ENCODE results near the gene AQP1.

Gene AQP1

GRCh38 chr7:30920021-30920583, 8.4 kb downstream of the AQP1 start:
- no peak for DNase-seq

- DNase-seq: no peak
Observed at GRCh38 chr7:30920584-30921539, 9.2 kb downstream of the AQP1 start.

- no peak for DNase-seq
Observed at GRCh38 chr7:30921540-30922401, 10.1 kb downstream of the AQP1 start.

GRCh38 chr7:30922596-30922995, 10.9 kb downstream of the AQP1 start:
- no peak for DNase-seq

- no peak for DNase-seq
Observed at GRCh38 chr7:30923009-30923773, 11.5 kb downstream of the AQP1 start.

- DNase-seq: no peak
Observed at GRCh38 chr7:30923774-30924413, 12.2 kb downstream of the AQP1 start.

GRCh38 chr7:30924624-30925023, 13.0 kb downstream of the AQP1 start:
- no peak for DNase-seq

GRCh38 chr7:30925117-30925516, 13.5 kb downstream of the AQP1 start:
- no peak for DNase-seq

- no peak for DNase-seq
Observed at GRCh38 chr7:30925913-30926312, 14.3 kb downstream of the AQP1 start.

GRCh38 chr7:30926313-30926712, 14.7 kb downstream of the AQP1 start:
- no peak for DNase-seq

- DNase-seq: no peak
Observed at GRCh38 chr7:30927040-30927439, 15.4 kb downstream of the AQP1 start.

- DNase-seq: no peak
Observed at GRCh38 chr7:30927559-30927958, 15.9 kb downstream of the AQP1 start.

GRCh38 chr7:30928254-30928872, 16.7 kb downstream of the AQP1 start:
- DNase-seq: no peak

- DNase-seq: no peak
Observed at GRCh38 chr7:30929686-30930085, 18.0 kb downstream of the AQP1 start.

GRCh38 chr7:30930621-30931020, 19.0 kb downstream of the AQP1 start:
- no peak for DNase-seq

GRCh38 chr7:30931161-30931928, 19.7 kb downstream of the AQP1 start:
- DNase-seq: no peak

- DNase-seq: no peak
Observed at GRCh38 chr7:30931929-30932540, 20.4 kb downstream of the AQP1 start.

GRCh38 chr7:30932562-30932961, 20.9 kb downstream of the AQP1 start:
- DNase-seq: no peak

- no peak for DNase-seq
Observed at GRCh38 chr7:30933124-30933974, 21.7 kb downstream of the AQP1 start.

Data from right kidney (tissue), 1 donor.